DMS79 (cell line): ENCODE measurements around the gene OMP.
"Not testable (repeated sequence)": the region's sequence is repeated elsewhere in the genome, so short reads cannot be mapped to it uniquely, and the experiment has no call there.

Source experiments
- DNase-seq: peaks from one replicate; lab custom pipeline; 2025; lab: John Stamatoyannopoulos, UW

OMP gene, protein sequence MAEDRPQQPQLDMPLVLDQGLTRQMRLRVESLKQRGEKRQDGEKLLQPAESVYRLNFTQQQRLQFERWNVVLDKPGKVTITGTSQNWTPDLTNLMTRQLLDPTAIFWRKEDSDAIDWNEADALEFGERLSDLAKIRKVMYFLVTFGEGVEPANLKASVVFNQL

GRCh38 chr11:77102246-77103210, at the start of gene OMP:
Gene OMP, plus strand, starts transcription at chr11:77102840. Its CDS starts 0 bp downstream, at chr11:77102840.
- no peak for DNase-seq

DNA sequence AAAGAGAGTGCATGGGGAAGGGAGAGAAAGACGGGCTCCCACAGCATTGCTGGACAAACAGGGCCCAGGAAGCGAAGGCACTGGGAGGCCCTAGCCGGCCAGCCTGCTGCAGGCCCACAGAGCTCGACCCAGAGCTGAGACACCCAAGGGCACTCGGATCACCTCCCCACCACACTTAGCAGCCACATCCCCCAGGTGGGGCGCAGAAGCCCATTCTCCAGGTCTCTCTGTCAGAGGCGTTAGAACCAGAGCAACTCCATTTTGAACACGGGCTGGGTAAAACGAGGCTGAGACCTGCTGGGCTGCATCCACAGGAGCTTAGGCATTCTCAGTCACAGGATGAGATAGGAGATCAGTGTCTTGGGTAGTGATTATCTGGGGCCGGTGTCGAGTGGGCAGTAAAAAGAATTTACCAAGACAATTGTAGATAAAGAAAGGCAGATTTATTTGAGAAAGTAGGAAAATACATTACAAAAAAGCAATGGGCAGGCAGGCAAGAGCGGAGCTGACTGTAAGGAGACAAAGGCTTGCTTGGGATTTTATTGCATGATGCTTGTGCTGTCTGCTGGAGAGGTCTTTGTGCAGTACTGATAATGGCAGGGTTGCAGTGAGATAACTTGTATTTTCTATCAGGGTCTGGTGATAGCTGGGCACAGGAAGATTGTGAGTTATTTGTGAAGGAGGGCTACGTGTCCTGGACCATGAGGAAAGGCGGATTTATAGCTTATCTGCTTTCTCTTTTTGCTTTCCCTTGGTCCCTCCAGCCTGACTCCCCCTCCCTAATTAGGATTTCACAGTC, 49.2 kb upstream of the OMP start:
- no peak for DNase-seq

- DNase-seq, result no peak
Measured at GRCh38 chr11:77054084-77054483, 48.6 kb upstream of the OMP start.

DNA sequence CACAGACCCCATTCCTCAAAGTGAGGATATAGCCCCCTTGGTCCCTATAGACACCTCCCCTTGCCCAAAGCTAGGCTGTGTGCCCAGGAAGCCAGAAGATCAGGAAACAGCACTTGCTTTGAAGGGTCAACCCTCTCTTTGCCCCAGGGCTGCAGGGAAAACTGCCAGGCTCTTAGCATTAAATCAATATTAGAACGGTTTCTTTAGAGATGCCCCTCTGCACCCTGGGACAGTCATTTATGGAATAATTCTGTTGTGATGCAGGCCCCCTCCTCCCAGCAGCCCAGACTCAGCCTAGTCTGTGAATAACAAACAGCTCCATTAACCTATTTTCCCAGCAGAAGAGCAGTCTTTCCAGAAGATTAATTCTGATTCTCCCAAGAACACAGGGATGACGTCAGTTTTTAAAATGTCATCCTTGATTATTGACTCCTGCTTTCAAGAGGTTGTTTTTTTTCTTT, 47.5 kb upstream of the OMP start:
- no peak for DNase-seq

DNA sequence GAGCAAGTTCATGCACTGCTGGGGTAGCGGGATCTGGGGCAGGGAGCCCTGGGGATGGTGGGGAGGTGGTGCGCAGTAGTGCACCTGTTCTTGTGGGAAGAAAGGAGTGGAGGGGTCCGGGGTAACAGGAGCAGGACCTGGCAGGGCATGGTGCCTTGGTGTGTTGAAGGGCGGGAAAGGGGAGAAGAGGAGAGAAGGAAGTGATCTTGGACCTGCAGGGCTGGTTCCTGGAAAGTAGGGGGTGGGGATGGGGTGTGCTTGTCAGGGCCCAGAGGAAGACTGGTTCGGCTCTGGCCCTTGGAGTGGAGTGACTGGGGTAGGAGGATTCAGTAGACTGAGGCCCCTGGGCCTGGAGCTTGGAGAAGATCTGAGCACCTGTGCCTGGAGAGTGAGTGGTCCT, 46.7 kb upstream of the OMP start:
- no peak for DNase-seq

- DNase-seq, result no peak
Measured at GRCh38 chr11:77056814-77057402, 45.7 kb upstream of the OMP start.

GRCh38 chr11:77057938-77058474, 44.6 kb upstream of the OMP start:
- DNase-seq, result no peak

DNA sequence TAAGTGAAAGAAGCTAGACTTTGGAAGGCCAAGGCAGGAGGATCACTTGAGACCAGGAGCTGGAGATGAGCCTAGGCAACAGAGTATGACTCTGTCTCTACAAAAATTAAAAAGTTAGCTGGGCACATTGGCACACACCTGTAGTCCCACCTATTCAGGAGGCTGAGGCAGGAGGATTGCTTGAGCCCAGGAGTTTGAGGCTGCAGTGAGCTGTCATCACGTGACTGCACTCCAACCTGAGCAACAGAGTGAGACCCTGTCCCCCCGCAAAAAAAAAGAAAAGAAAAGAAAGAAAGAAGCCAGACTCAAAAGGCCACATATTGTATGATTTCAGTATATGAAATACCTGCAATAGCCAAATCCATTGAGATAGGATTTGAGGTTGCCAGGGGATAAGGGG, 43.7 kb upstream of the OMP start:
- DNase-seq, result no peak

GRCh38 chr11:77059806-77060205, 42.8 kb upstream of the OMP start:
- DNase-seq, result no peak

DNA sequence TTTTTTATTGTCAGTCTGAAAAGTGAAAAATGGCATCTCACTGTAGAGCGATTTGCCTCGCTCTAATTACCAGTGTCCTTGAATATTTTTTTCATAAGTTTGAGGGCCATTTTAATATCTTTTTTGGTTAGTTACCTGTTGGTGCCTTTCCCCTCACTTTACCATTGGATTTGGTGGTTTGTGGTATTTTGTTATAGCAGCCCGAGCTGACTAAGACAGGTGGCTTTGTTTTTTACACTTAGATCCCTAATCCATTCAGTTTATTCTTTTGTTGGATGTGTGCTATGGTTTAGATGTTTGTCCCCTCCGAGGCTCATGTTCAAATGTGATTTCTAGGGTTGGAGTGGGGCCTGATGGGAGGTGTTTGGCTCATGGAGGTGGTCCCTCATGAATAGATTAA, 42.4 kb upstream of the OMP start:
- DNase-seq, result no peak

DNA sequence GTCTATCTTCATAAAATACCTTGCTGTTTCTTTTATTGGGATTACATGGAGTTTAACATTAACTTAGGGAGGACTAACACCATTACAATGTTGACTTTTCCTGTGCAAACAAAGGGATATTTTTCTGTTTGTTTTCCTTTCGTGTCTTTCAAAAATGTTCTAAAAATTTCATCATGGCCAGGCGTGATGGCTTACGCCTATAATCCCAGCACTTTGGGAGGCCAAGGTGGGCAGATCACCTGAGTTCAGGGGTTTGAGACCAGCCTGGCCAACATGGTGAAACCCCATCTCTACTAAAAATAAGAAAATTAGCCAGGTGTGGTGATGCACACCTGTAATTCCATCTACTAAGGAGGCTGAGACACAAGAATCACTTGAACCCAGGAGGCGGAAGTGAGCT, 41.4 kb upstream of the OMP start:
- DNase-seq, result not testable (repeated sequence)

GRCh38 chr11:77062924-77063323, 39.7 kb upstream of the OMP start:
- DNase-seq, result no peak

- no peak for DNase-seq
Measured at GRCh38 chr11:77063407-77063806, 39.2 kb upstream of the OMP start.

- no peak for DNase-seq
Measured at GRCh38 chr11:77063861-77064260, 38.8 kb upstream of the OMP start.

DNA sequence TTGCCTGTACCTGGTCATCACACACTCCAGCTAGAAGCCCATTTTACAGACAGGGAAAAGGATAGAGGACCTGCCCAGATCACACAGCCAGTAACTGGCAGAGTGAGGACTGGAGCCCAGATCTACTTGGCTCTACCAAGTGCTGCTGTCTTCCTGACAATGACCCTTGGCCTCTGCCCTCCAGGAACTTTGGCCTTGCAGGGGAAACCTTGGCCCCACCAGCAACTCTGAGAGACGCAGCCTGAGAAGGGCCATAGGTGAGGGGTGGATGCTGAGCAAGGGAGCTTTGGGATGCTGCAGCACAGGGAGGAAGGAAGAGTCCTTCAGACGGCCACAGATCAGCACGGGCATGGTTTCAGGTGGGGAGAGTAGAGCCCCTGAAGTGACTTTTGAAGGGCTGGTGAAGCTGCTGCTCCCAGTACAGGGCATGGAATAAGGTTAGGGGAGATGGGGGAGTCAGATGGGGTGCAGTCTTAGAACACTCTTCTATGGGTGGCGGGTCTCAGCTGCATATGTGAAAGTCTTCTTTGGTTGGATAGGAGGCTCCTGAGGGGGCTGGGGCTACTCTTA, 37.9 kb upstream of the OMP start:
- no peak for DNase-seq

GRCh38 chr11:77065878-77066228, 36.8 kb upstream of the OMP start:
- DNase-seq, result no peak

DNA sequence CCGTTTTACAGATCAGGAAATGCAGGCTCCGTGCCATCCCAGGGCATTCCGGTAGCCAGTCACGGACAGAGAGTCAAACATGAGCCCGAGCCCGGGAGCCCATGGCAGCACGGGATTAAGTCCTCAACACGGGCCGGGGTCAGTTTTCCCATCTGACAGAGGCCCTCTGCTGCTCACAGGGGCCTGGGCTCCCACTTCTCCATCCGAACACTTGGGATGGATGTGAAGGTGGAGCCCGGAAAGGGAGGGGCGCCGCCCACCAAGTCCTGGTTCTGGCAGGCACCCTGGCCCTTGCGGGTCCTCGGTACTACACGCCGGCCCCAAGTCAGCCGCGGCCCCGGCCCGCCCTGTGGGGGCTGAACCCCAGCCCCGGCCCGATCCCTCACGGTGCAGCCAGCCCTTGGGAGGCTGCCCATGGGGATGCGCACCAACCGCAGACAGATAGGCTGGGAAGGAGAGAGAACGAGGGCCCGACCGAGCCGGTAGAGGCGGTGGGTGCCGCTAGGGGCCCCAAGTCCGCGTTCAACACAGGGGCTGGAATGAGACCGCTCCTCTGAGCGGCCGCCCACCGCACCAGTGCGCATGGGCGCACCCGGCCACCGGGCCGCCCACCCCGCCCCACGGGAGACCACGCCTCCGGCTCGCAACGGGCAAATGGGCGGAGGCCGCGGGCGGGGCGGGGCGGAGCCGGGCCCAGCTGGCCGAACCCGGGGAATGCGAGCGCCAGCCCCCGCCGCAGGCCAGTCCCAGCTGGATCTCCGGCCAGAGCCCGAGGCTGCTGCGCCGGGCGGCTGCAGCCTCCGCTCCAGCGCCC, 36.2 kb upstream of the OMP start, which contains the start of gene CAPN5:
TSS of gene CAPN5 (plus strand) at position 743 of the 814 bp plus-strand sequence. CDS start 17,916 bp downstream, outside the sequence.
- DNase-seq, result peak; percentile 81

DNA sequence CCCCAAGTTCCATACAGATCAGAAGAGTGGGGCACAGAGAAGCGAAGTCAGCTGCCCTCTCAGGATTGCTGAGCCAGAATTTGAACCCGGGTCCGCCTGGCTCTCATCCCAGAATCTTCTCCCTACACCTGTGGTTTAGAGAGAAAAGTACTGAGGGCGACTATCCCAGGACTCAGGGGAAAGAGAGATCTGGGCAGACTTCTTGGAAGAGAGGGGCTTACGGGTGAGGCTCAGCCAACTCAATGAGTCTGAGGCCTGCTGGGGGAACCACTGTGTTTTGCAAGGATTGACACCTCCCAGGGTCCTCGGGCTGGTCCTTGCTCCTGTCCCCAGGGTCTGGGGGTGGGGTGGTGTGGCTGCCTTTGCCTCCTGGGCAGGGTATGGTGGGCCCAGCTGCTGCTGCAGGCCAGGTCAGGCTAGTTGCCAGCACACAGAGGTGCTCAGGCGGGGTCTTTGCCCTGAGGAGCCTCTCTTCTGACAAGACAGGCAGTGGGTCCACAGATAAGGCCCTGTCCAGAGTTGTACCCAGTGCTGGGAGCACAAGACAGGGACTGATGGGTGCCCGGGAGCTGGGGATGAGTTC, 34.7 kb upstream of the OMP start:
- no peak for DNase-seq

DNA sequence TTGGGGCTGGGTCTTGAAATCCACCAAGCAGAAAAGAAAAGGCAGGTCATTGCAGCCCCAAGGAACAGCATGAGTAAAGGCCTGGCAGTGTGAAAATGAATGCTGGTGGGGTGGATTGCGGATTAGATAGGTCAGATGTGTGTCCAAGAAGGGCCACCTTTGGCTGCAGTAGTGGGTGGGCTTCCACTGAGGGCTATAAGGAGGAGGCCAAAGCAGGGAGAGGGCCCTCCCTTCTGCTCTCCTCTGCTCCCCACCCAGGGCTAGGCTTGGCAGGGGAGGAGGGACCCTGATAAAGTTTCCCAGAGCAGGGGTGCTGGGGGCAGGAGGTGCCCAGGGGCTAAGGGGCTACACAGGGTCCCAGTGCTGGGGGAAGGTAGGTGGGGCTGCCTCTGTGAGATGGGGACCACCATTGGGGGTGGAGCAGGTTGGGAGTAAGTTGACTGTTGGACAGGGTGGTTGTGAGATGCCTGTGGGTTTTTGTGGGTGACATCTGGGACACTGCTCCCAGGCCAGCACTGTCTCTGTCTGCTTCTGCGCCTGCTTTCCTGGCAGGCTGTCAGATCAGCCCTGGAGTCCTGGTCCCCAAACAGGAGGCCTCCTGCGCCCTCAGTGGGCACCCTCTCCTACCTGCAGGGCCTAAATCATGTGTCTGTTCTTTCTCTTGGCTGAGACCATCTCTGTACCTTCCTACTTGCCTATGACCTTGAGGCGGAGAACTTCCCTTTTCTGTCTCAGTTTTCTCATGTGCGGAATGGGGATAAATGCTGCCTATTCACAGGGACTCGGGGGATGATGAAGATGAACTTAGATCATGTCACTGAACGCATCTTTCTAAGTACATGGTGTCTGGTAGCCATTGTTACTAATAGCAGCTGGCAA, 33.9 kb upstream of the OMP start:
- no peak for DNase-seq
